ENCODE measurements around the gene F2R.

The F2R gene

DNA sequence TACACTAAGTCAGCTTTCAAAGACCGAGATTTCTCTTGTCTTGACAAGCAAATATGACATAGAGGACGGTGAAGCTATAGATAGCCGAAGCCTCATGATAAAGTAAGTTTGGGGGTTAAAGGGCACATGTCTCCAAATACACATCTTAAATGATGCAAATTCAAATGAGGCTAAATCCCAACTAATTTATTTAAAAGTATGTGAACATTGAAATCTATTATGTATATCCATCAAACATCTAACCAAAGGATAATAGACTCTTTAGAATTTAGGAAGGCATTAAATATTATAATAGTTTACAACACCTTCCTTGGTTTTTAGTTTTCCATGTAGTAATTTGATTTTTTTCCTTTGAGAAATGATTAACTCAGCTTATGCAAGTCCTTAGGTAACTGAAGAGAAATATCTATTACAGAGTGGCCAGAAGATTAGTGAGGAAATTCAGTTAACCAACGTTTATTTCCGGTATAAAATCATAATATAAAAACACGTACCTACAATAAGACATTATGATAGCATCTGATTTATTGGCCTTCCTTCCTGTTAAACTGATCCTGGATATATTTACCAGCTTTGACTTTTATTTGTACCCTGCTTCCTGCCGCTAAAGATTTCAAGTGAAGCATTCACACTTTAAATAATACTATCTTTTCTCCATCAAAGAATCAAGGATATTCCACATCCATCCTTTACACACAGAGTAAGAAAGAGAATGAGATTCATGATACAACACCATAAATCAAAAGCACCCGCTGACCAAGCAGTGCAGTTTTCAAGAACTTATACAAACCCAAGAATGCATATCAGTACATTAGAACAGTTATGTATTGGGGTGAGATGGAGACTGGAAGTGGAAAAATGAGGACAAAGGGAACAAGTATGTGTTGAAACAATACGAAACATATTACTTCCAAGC, 31.9 kb upstream of the F2R start:
- H3K4me3 Mint-ChIP-seq = no peak overlapping the region

GRCh38 chr5:76684756-76685519, 31.0 kb upstream of the F2R start:
- H3K4me1 Mint-ChIP-seq (ENCODE audit: low read depth in 2 of 2) = peaks cover 9 to 17% of the 10 kb centered on the region in 2 donors
- H3K36me3 Mint-ChIP-seq (ENCODE audit: insufficient read depth) = peaks cover 57% of the 10 kb centered on the region
- DNase-seq (no peak), ATAC-seq (replicated peaks) (no peak)
- no peaks in the 10 kb centered on the region for H3K9me3 Mint-ChIP-seq
- no peak overlapping the region for H3K4me3 Mint-ChIP-seq
- peak overlapping the region in 1 of 2 donors; percentile 4 for H3K27ac Mint-ChIP-seq
- no peaks in the 10 kb centered on the region for H3K27me3 Mint-ChIP-seq

More for the DNA sequence above, 31.9 kb upstream of the F2R start:
- Mint-ChIP-seq H3K36me3 (ENCODE audit: insufficient read depth) (peaks cover 65% of the 10 kb centered on the region), H3K9me3 (no peaks in the 10 kb centered on the region), H3K27ac (no peak overlapping the region), H3K4me1 (ENCODE audit: low read depth in 2 of 2) (peaks cover 12 to 24% of the 10 kb centered on the region in 2 donors), H3K27me3 (no peaks in the 10 kb centered on the region)
- DNase-seq (no peak), ATAC-seq (replicated peaks) (no peak)

- Mint-ChIP-seq H3K9me3 (no peaks in the 10 kb centered on the region), H3K27ac (peak overlapping the region in 1 of 2 donors; percentile 4), H3K4me1 (ENCODE audit: low read depth in 2 of 2) (peaks cover 7 to 10% of the 10 kb centered on the region in 2 donors), H3K36me3 (ENCODE audit: insufficient read depth) (peaks cover 53% of the 10 kb centered on the region), H3K27me3 (no peaks in the 10 kb centered on the region), H3K4me3 (no peak overlapping the region)
- DNase-seq (no peak), ATAC-seq (replicated peaks) (no peak)
Observed at GRCh38 chr5:76685704-76686103, 30.2 kb upstream of the F2R start.

GRCh38 chr5:76688212-76688611, 27.7 kb upstream of the F2R start:
- Mint-ChIP-seq H3K36me3 (ENCODE audit: insufficient read depth) (peaks cover 52% of the 10 kb centered on the region), H3K27ac (peak overlapping the region in 1 of 2 donors; percentile 69), H3K4me1 (ENCODE audit: low read depth in 2 of 2) (peaks cover 0 to 5% of the 10 kb centered on the region in 2 donors), H3K27me3 (no peaks in the 10 kb centered on the region), H3K9me3 (no peaks in the 10 kb centered on the region), H3K4me3 (no peak overlapping the region)
- DNase-seq (no peak), ATAC-seq (replicated peaks) (no peak)

DNA sequence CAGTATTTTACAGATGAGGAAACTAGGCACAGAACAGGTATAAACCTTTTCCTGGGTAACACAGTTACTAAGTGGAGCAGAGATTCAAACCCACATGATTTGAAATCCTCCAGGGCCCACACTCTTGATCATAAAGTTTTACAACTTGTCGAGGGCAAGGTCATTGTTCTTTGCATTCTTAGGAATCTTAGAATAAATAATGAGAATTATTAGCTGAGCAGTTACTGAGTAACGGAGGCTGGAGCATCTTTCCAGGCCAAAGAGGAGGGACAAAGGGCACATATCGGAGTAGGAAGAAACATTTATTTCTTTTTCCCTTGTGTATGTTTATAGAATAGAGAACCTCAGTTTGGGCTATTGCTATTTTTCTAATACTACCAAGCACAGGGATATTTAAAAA, 27.1 kb upstream of the F2R start:
- H3K27me3 Mint-ChIP-seq = no peaks in the 10 kb centered on the region
- no peak for DNase-seq
- peaks cover 54% of the 10 kb centered on the region for H3K36me3 Mint-ChIP-seq (ENCODE audit: insufficient read depth)
- no peak for ATAC-seq (replicated peaks)
- H3K4me1 Mint-ChIP-seq (ENCODE audit: low read depth in 2 of 2) = peaks cover 0 to 5% of the 10 kb centered on the region in 2 donors
- H3K27ac Mint-ChIP-seq = peak overlapping the region in 1 of 2 donors; percentile 69
- no peak overlapping the region for H3K4me3 Mint-ChIP-seq
- no peaks in the 10 kb centered on the region for H3K9me3 Mint-ChIP-seq

GRCh38 chr5:76689321-76690036, 26.4 kb upstream of the F2R start:
- DNase-seq (no peak), ATAC-seq (replicated peaks) (no peak)
- H3K9me3 Mint-ChIP-seq = no peaks in the 10 kb centered on the region
- H3K36me3 Mint-ChIP-seq (ENCODE audit: insufficient read depth) = peaks cover 48% of the 10 kb centered on the region
- no peak overlapping the region for H3K4me3 Mint-ChIP-seq
- no peaks in the 10 kb centered on the region for H3K27me3 Mint-ChIP-seq
- peaks cover 0 to 5% of the 10 kb centered on the region in 2 donors for H3K4me1 Mint-ChIP-seq (ENCODE audit: low read depth in 2 of 2)
- no peak overlapping the region for H3K27ac Mint-ChIP-seq

- DNase-seq (no peak), ATAC-seq (replicated peaks) (no peak)
- peaks cover 53% of the 10 kb centered on the region for H3K36me3 Mint-ChIP-seq (ENCODE audit: insufficient read depth)
- H3K4me1 Mint-ChIP-seq (ENCODE audit: low read depth in 2 of 2) = peaks cover 0 to 3% of the 10 kb centered on the region in 2 donors
- no peaks in the 10 kb centered on the region for H3K9me3 Mint-ChIP-seq
- peak overlapping the region in 1 of 2 donors; percentile 16 for H3K27ac Mint-ChIP-seq
- no peaks in the 10 kb centered on the region for H3K27me3 Mint-ChIP-seq
- no peak overlapping the region for H3K4me3 Mint-ChIP-seq
Observed at GRCh38 chr5:76690037-76690679, 25.8 kb upstream of the F2R start.

- peaks cover 53% of the 10 kb centered on the region for H3K36me3 Mint-ChIP-seq (ENCODE audit: insufficient read depth)
- H3K27ac Mint-ChIP-seq = peak overlapping the region; percentile 67 to 73
- H3K27me3 Mint-ChIP-seq = no peaks in the 10 kb centered on the region
- peaks cover 0 to 3% of the 10 kb centered on the region in 2 donors for H3K4me1 Mint-ChIP-seq (ENCODE audit: low read depth in 2 of 2)
- ATAC-seq (replicated peaks) = no peak
- no peak for DNase-seq
- no peak overlapping the region for H3K4me3 Mint-ChIP-seq
- H3K9me3 Mint-ChIP-seq = no peaks in the 10 kb centered on the region
Observed at GRCh38 chr5:76690704-76691466, 25.0 kb upstream of the F2R start.

DNA sequence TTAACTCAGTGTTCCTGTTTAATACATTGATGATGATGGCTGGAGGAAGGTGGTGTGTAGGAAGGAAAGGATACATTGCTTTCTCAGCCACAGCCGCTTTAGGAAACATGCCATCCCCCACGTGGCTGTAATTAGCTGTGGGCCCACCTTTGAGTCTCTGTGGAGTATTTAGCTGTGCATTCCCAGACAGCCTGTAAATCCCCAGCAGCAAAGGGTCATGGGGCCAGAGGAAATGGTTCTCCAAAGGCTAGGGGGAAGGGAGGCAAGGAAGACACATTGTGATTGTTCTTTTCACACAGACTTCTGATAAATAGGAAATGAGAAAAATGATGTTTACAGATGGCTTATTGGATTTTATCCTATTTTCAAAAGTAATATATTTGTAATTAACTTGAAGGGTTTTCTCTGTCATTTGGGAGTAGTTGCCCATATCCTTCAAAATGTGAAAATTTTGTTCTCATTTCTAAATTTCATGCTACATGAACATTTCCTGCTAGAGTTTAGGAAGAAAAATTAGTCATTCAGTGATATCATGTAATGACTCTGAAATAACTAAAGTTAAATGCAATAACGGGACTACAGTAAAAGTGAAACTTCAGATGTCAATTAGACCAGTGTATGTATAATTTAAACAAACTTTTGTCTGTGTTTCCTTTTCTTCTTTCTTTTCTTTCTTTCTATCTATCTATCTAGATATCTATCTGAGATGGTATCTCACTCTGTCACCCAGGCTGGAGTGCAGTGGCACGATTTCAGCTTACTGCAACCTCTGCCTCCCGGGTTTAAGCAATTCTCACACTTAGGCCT, 24.3 kb upstream of the F2R start:
- H3K4me1 Mint-ChIP-seq (ENCODE audit: low read depth in 2 of 2) = peaks cover 0 to 3% of the 10 kb centered on the region in 2 donors
- H3K4me3 Mint-ChIP-seq = no peak overlapping the region
- H3K9me3 Mint-ChIP-seq = no peaks in the 10 kb centered on the region
- DNase-seq (no peak), ATAC-seq (replicated peaks) (no peak)
- H3K27me3 Mint-ChIP-seq = no peaks in the 10 kb centered on the region
- H3K36me3 Mint-ChIP-seq (ENCODE audit: insufficient read depth) = peaks cover 53% of the 10 kb centered on the region
- H3K27ac Mint-ChIP-seq = peak overlapping the region; percentile 67 to 73

DNA sequence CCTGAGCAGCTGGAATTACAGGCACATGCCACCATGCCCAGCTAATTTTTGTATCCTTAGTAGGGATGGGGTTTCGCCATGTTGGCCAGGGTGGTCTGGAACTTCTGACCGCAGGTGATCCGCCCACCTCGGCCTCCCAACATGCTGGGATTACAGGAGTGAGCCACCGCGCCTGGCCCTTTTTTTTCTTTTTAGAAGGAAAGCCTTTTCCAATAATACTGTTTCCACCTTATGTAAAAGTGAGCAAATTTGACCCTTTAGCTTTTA, 23.7 kb upstream of the F2R start:
- Mint-ChIP-seq H3K4me1 (ENCODE audit: low read depth in 2 of 2) (peaks cover 0 to 3% of the 10 kb centered on the region in 2 donors), H3K27me3 (no peaks in the 10 kb centered on the region), H3K4me3 (no peak overlapping the region), H3K27ac (peak overlapping the region; percentile 67 to 73), H3K36me3 (ENCODE audit: insufficient read depth) (peaks cover 51% of the 10 kb centered on the region), H3K9me3 (no peaks in the 10 kb centered on the region)
- ATAC-seq (replicated peaks) (no peak), DNase-seq (no peak)

DNA sequence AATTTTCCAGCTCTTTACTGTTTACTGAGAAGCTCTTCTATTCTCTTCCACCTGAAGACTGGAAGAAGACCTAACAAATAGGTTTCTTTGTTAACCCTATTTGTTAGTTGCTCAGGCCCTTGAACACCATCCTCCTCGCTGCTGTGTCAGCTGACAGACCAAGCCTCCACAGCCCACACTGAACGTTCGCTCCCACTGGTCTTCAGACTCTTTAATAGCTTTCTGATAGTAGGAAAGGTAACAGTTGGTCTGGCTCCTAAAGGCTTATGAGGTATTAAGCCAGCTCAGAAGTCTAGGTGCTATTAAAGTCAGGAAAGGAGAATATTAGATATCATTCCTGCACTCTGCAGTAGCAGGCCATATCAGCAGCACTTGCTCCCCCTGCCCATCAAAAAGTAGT, 23.3 kb upstream of the F2R start:
- no peak for ATAC-seq (replicated peaks)
- Mint-ChIP-seq H3K27ac (peak overlapping the region; percentile 67 to 73), H3K36me3 (ENCODE audit: insufficient read depth) (peaks cover 51% of the 10 kb centered on the region), H3K4me1 (ENCODE audit: low read depth in 2 of 2) (peaks cover 0 to 3% of the 10 kb centered on the region in 2 donors), H3K4me3 (no peak overlapping the region), H3K9me3 (no peaks in the 10 kb centered on the region), H3K27me3 (no peaks in the 10 kb centered on the region)
- no peak for DNase-seq

DNA sequence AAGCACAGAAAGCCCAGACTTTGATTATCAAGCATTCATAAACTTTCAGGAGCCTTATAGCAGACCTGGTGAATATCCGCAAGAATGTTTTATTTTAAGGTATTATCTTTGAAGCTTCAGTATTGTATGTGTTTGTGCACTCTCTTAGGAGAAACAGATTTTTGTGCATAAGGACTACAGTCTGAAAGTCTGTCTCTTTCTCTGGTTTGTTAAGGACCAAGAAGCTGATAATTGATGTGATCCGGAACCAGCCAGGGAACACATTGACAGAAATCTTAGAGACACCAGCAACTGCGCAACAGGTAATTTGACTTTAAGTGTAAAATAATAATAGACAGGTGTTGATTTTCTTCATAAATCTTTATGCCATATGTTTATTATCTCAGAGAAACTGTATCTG, 22.8 kb upstream of the F2R start:
- H3K27me3 Mint-ChIP-seq = no peaks in the 10 kb centered on the region
- H3K4me3 Mint-ChIP-seq = no peak overlapping the region
- H3K27ac Mint-ChIP-seq = no peak overlapping the region
- DNase-seq (no peak), ATAC-seq (replicated peaks) (no peak)
- peaks cover 0 to 3% of the 10 kb centered on the region in 2 donors for H3K4me1 Mint-ChIP-seq (ENCODE audit: low read depth in 2 of 2)
- H3K9me3 Mint-ChIP-seq = no peaks in the 10 kb centered on the region
- peaks cover 51% of the 10 kb centered on the region for H3K36me3 Mint-ChIP-seq (ENCODE audit: insufficient read depth)

All from effector memory CD8-positive, alpha-beta T cell (primary cell).